Fibroblast of lung (primary cell): Measurements from ENCODE around the gene NEK1. TPM values are rescaled to one million over a fixed set of nuclear protein-coding genes. Genes with fewer than 3 reads are reported as not detected.

Experiments
- DNase-seq, 2 donors: peaks; one replicate each; pipeline versions ENCODE4 v3.0.0 to v3.0.0-alpha.2; 2010; ENCODE audit warnings: low read depth in 2 of 2
- H2AFZ ChIP-seq: 2 replicates; pipeline ENCODE4 v1.5.1; 2012; ENCODE audit warnings: low read length, control low read depth, inconsistent platforms
- H3K27ac ChIP-seq: 2 replicates; pipeline ENCODE4 v1.5.1; 2011; ENCODE audit warnings: low read length, control low read depth; ENCODE audit not compliant: insufficient read depth
- H3K27me3 ChIP-seq: 2 replicates; pipeline ENCODE4 v1.5.1; 2011; ENCODE audit warnings: mild to moderate bottlenecking, low read length; ENCODE audit not compliant: control insufficient read depth, insufficient read depth
- H3K36me3 ChIP-seq: 2 replicates; pipeline ENCODE4 v1.5.1; 2011; ENCODE audit warnings: low read length; ENCODE audit not compliant: control insufficient read depth, insufficient read depth
- H3K4me1 ChIP-seq: 2 replicates; pipeline ENCODE4 v1.5.1; 2011; ENCODE audit warnings: low read length; ENCODE audit not compliant: control insufficient read depth, insufficient read depth; ENCODE audit errors: extremely low read depth
- H3K4me2 ChIP-seq: 2 replicates; pipeline ENCODE4 v1.5.1; 2011; ENCODE audit warnings: low read length, control low read depth; ENCODE audit not compliant: insufficient read depth; ENCODE audit errors: extremely low read depth
- H3K4me3 ChIP-seq, 4 experiments: fragments of 200-600 bp in 1 of 4; sonication (generic) in 1 of 4; replicated peaks in 1 of 4; 2 replicates each; pipeline ENCODE4 v1.5.1; 2011 to 2016; ENCODE audit warnings: low read length in 4 of 4, low read depth in 3 of 4, mild to moderate bottlenecking in 3 of 4, control low read depth in 2 of 4, inconsistent platforms in 1 of 4, mixed read lengths in 1 of 4; ENCODE audit not compliant: insufficient read depth in 1 of 4; ENCODE audit errors: control extremely low read depth in 1 of 4
- H3K79me2 ChIP-seq: 2 replicates; pipeline ENCODE4 v1.5.1; 2012; ENCODE audit warnings: mild to moderate bottlenecking, low read length, inconsistent platforms; ENCODE audit not compliant: control insufficient read depth, insufficient read depth
- H3K9ac ChIP-seq: 2 replicates; pipeline ENCODE4 v1.5.1; 2011; ENCODE audit warnings: mild to moderate bottlenecking, low read length, control low read depth; ENCODE audit not compliant: insufficient read depth
- H3K9me3 ChIP-seq: 2 replicates; pipeline ENCODE4 v1.5.1; 2012; ENCODE audit warnings: low read depth, low read length; ENCODE audit not compliant: control insufficient read depth, insufficient read depth
- H4K20me1 ChIP-seq: 2 replicates; pipeline ENCODE4 v1.5.1; 2011; ENCODE audit warnings: low read length; ENCODE audit not compliant: control insufficient read depth, insufficient read depth; ENCODE audit errors: extremely low read depth
- CTCF ChIP-seq, 2 donors: IDR thresholded peaks in 1 of 2; conservative IDR thresholded peaks in 1 of 2; 1 replicate in 1 of 2; 2 replicates in 1 of 2; pipeline ENCODE4 v1.5.1; 2011 to 2012; ENCODE audit warnings: low read length in 2 of 2, control low read depth in 1 of 2, inconsistent platforms in 1 of 2, low read depth in 1 of 2, mild to moderate bottlenecking in 1 of 2
- EZH2 ChIP-seq: IDR thresholded peaks from 2 replicates; pipeline ENCODE4 v1.5.1; 2012; ENCODE audit warnings: low read length, control low read depth, mild to moderate bottlenecking; ENCODE audit errors: missing control alignments
- polyA plus RNA-seq, 2 donors: library from polyadenylated mRNA; depleted of rRNA in 1 of 2; stranded (reverse) in 1 of 2; unstranded in 1 of 2; fragments of >200 nt; gene quantifications; 2 replicates each; pipeline ENCODE4 v1.2.1, GENCODE V29; 2011 to 2012; ENCODE audit warnings: missing spikeins in 1 of 2
- total RNA-seq: library from RNA; depleted of rRNA; stranded (reverse); fragments of >200 nt; gene quantifications from 2 replicates; pipeline ENCODE4 v1.2.1, GENCODE V29; 2014

The NEK1 gene
- total and polyA plus RNA-seq, 2 donors (not counting 1 experiment from before 2014, with no cell fraction given): 8.6 to 17.0 TPM

GRCh38 chr4:169622566-169622965 is 10.2 kb upstream of the NEK1 start:
- Histone ChIP-seq H3K79me2 (peaks cover 45% of the 10 kb centered on the region), H3K9ac (no peak overlapping the region), H3K4me1 (no peaks in the 10 kb centered on the region), H3K4me2 (peak overlapping the region; percentile 95), H3K27me3 (no peaks in the 10 kb centered on the region), H2AFZ (no peak overlapping the region), H3K27ac (peak overlapping the region; percentile 95), H3K9me3 (no peaks in the 10 kb centered on the region), H3K36me3 (no peaks in the 10 kb centered on the region), H3K4me3 (peak overlapping the region; percentile 76 to 98 (median 80)), H4K20me1 (no peaks in the 10 kb centered on the region)
- DNase-seq: peak in 1 of 2 donors; percentile 38
- TF ChIP-seq EZH2: no peak
- TF ChIP-seq CTCF (conservative IDR thresholded peaks at IDR 0.05 in 1 of 2, IDR thresholded peaks at IDR 0.05 in 1 of 2; ENCODE audit: low read depth in 1 of 2, low read length in 2 of 2): no peak

GRCh38 chr4:169621731-169622492 is 9.5 kb upstream of the NEK1 start:
- Histone ChIP-seq H3K9me3 (no peaks in the 10 kb centered on the region), H3K79me2 (peaks cover 41% of the 10 kb centered on the region), H3K4me3 (peak overlapping the region; percentile 76 to 98 (median 80)), H3K4me2 (peak overlapping the region; percentile 95), H3K27ac (peak overlapping the region; percentile 95), H3K36me3 (no peaks in the 10 kb centered on the region), H2AFZ (no peak overlapping the region), H3K9ac (peak overlapping the region; percentile 10), H4K20me1 (no peaks in the 10 kb centered on the region), H3K27me3 (no peaks in the 10 kb centered on the region), H3K4me1 (no peaks in the 10 kb centered on the region)
- TF ChIP-seq CTCF (conservative IDR thresholded peaks at IDR 0.05 in 1 of 2, IDR thresholded peaks at IDR 0.05 in 1 of 2; ENCODE audit: low read depth in 1 of 2, low read length in 2 of 2): no peak
- TF ChIP-seq EZH2: no peak
- DNase-seq: peak; percentile 75 to 91

GRCh38 chr4:169620880-169621248 is 8.5 kb upstream of the NEK1 start:
- TF ChIP-seq EZH2: no peak
- TF ChIP-seq CTCF (conservative IDR thresholded peaks at IDR 0.05 in 1 of 2, IDR thresholded peaks at IDR 0.05 in 1 of 2; ENCODE audit: low read depth in 1 of 2, low read length in 2 of 2): no peak
- H3K4me1 ChIP-seq: no peaks in the 10 kb centered on the region
- peak overlapping the region; percentile 77 for H3K9ac ChIP-seq
- H3K27ac ChIP-seq: peak overlapping the region; percentile 95
- peak overlapping the region; percentile 95 for H3K4me2 ChIP-seq
- H4K20me1 ChIP-seq: no peaks in the 10 kb centered on the region
- no peaks in the 10 kb centered on the region for H3K9me3 ChIP-seq
- peak overlapping the region; percentile 76 to 98 (median 80) for H3K4me3 ChIP-seq
- peaks cover 34% of the 10 kb centered on the region for H3K79me2 ChIP-seq
- DNase-seq: peak in 1 of 2 donors; percentile 21
- H3K27me3 ChIP-seq: no peaks in the 10 kb centered on the region
- peak overlapping the region; percentile 73 for H2AFZ ChIP-seq
- H3K36me3 ChIP-seq: no peaks in the 10 kb centered on the region
